ENCODE data around the gene FAM83D. TPM values are rescaled to one million over a fixed set of nuclear protein-coding genes. Genes with fewer than 3 reads are reported as not detected.

The FAM83D gene
- polyA plus RNA-seq, 1 donor from 2014 or later, result 0.48 TPM

DNA sequence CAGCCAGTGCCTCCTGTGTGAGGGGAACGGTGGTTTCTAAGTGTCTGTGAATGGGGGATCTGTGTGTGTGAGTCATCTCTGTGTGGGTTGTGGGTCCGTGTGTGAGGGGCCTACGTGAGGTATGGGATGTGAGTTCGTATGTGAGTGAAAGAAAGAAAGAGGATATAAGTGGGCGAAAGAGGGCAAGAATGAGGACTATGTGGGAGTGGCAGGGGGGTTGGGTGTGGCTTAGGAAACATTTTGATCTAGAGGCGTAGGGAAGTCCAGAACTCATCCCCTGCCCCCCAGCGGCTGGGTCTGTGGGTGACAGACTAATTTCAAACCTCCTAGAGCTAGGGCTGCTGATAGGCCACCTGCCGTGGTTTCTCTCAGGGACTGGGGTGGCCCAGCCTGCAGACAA is 71.4 kb downstream of the FAM83D start:
- Histone ChIP-seq H3K9ac (ENCODE audit: low read length) (no peak overlapping the region), H3K9me3 (ENCODE audit: low read length) (no peaks in the 10 kb centered on the region), H2AFZ (ENCODE audit: low read depth, low read length) (no peak overlapping the region), H4K20me1 (ENCODE audit: insufficient read depth) (no peaks in the 10 kb centered on the region), H3K4me2 (ENCODE audit: low read length) (no peak overlapping the region), H3K79me2 (replicated peaks; ENCODE audit: insufficient read depth, low read length) (no peaks in the 10 kb centered on the region), H3K27ac (ENCODE audit: low read length) (no peak overlapping the region), H3K9me2 (ENCODE audit: insufficient read depth, low read length) (no peaks in the 10 kb centered on the region), H3K36me3 (ENCODE audit: insufficient read depth, low read length) (peaks cover 3% of the 10 kb centered on the region), H3F3A (ENCODE audit: insufficient read depth, low read length, poor library complexity, severe bottlenecking) (no peaks in the 10 kb centered on the region), H3K4me3 (ENCODE audit: low read length) (no peak overlapping the region), H3K27me3 (ENCODE audit: insufficient read depth, low read depth, low read length) (no peaks in the 10 kb centered on the region)
- no peak for TF ChIP-seq MXI1 (conservative IDR thresholded peaks at IDR 0.05; ENCODE audit: poor library complexity, severe bottlenecking)
- TF ChIP-seq SMC3 (conservative IDR thresholded peaks at IDR 0.05; ENCODE audit: poor library complexity), result no peak
- TF ChIP-seq RAD21 (conservative IDR thresholded peaks at IDR 0.05), result no peak
- no peak for TF ChIP-seq EP300 (conservative IDR thresholded peaks at IDR 0.05; ENCODE audit: poor library complexity, severe bottlenecking)
- no peak for TF ChIP-seq TAF1 (IDR thresholded peaks at IDR 0.05; ENCODE audit: low read depth)
- TF ChIP-seq EZH2 (IDR thresholded peaks at IDR 0.05; ENCODE audit: borderline replicate concordance, insufficient read depth, low read length, poor library complexity, severe bottlenecking), result no peak
- TF ChIP-seq, protein P1, sequence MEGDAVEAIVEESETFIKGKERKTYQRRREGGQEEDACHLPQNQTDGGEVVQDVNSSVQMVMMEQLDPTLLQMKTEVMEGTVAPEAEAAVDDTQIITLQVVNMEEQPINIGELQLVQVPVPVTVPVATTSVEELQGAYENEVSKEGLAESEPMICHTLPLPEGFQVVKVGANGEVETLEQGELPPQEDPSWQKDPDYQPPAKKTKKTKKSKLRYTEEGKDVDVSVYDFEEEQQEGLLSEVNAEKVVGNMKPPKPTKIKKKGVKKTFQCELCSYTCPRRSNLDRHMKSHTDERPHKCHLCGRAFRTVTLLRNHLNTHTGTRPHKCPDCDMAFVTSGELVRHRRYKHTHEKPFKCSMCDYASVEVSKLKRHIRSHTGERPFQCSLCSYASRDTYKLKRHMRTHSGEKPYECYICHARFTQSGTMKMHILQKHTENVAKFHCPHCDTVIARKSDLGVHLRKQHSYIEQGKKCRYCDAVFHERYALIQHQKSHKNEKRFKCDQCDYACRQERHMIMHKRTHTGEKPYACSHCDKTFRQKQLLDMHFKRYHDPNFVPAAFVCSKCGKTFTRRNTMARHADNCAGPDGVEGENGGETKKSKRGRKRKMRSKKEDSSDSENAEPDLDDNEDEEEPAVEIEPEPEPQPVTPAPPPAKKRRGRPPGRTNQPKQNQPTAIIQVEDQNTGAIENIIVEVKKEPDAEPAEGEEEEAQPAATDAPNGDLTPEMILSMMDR (IDR thresholded peaks at IDR 0.05; ENCODE audit: poor library complexity, severe bottlenecking), result no peak
- no peak for TF ChIP-seq POLR2AphosphoS5 (IDR thresholded peaks at IDR 0.05)
- TF ChIP-seq, protein P2, sequence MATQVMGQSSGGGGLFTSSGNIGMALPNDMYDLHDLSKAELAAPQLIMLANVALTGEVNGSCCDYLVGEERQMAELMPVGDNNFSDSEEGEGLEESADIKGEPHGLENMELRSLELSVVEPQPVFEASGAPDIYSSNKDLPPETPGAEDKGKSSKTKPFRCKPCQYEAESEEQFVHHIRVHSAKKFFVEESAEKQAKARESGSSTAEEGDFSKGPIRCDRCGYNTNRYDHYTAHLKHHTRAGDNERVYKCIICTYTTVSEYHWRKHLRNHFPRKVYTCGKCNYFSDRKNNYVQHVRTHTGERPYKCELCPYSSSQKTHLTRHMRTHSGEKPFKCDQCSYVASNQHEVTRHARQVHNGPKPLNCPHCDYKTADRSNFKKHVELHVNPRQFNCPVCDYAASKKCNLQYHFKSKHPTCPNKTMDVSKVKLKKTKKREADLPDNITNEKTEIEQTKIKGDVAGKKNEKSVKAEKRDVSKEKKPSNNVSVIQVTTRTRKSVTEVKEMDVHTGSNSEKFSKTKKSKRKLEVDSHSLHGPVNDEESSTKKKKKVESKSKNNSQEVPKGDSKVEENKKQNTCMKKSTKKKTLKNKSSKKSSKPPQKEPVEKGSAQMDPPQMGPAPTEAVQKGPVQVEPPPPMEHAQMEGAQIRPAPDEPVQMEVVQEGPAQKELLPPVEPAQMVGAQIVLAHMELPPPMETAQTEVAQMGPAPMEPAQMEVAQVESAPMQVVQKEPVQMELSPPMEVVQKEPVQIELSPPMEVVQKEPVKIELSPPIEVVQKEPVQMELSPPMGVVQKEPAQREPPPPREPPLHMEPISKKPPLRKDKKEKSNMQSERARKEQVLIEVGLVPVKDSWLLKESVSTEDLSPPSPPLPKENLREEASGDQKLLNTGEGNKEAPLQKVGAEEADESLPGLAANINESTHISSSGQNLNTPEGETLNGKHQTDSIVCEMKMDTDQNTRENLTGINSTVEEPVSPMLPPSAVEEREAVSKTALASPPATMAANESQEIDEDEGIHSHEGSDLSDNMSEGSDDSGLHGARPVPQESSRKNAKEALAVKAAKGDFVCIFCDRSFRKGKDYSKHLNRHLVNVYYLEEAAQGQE (IDR thresholded peaks at IDR 0.05; ENCODE audit: borderline replicate concordance), result no peak

DNA sequence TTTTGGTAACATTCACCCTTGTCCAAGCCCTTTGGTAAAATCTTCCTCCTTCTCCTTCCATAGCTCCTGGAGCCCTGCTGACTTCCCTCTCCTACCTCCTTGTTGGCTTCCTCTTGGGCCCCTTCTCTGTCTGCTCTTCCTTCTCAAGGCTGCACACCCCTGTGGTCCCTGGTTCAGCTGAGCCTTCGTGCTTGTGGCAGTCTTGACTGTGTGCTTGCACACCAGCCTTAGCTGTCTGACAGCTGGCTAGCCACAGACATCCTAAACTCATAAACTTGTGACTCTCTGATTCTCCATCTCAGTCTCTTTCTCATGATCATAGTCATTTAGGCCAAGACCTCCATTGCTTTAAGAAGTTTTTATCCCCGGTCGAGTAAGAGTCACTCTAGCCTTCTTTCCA is 73.0 kb downstream of the FAM83D start:
- no peak overlapping the region for H2AFZ ChIP-seq (ENCODE audit: low read depth, low read length)
- no peak overlapping the region for H3K4me2 ChIP-seq (ENCODE audit: low read length)
- peaks cover 3% of the 10 kb centered on the region for H3K36me3 ChIP-seq (ENCODE audit: insufficient read depth, low read length)
- no peak overlapping the region for H3K9ac ChIP-seq (ENCODE audit: low read length)
- H3K4me3 ChIP-seq (ENCODE audit: low read length), result no peak overlapping the region
- H3K9me2 ChIP-seq (ENCODE audit: insufficient read depth, low read length), result no peaks in the 10 kb centered on the region
- H3K27me3 ChIP-seq (ENCODE audit: insufficient read depth, low read depth, low read length), result no peaks in the 10 kb centered on the region
- no peak overlapping the region for H3K27ac ChIP-seq (ENCODE audit: low read length)
- H3F3A ChIP-seq (ENCODE audit: insufficient read depth, low read length, poor library complexity, severe bottlenecking), result no peaks in the 10 kb centered on the region
- H3K9me3 ChIP-seq (ENCODE audit: low read length), result no peaks in the 10 kb centered on the region
- no peak for TF ChIP-seq SMC3 (conservative IDR thresholded peaks at IDR 0.05; ENCODE audit: poor library complexity)
- TF ChIP-seq EZH2 (IDR thresholded peaks at IDR 0.05; ENCODE audit: borderline replicate concordance, insufficient read depth, low read length, poor library complexity, severe bottlenecking), result no peak
- H3K79me2 ChIP-seq (replicated peaks; ENCODE audit: insufficient read depth, low read length), result no peaks in the 10 kb centered on the region
- H4K20me1 ChIP-seq (ENCODE audit: insufficient read depth), result no peaks in the 10 kb centered on the region
